Suprapubic skin (tissue), 3 donors: ENCODE measurements around the gene MCEE.

Source experiments
- EP300 ChIP-seq: sonication (generic); formaldehyde crosslinking; IDR thresholded peaks from one replicate; pipeline ENCODE4 v1.6.1; 2017; ENCODE audit warnings: antibody characterized with exemption
- POLR2A ChIP-seq, 2 donors: fragments of 450-650 bp; IDR thresholded peaks; one replicate each; pipeline ENCODE4 v1.6.1; 2017; ENCODE audit warnings: antibody characterized with exemption in 2 of 2, mild to moderate bottlenecking in 2 of 2, moderate library complexity in 2 of 2
- TF ChIP-seq, protein P1 (sequence below), 2 donors: fragments of 200-600 bp in 1 of 2; fragments of 450-650 bp in 1 of 2; sonication (generic) in 1 of 2; IDR thresholded peaks; one replicate each; pipeline ENCODE4 v1.5.1; 2016 to 2019; ENCODE audit warnings: antibody characterized with exemption in 2 of 2, mild to moderate bottlenecking in 1 of 2, moderate library complexity in 1 of 2

DNA sequence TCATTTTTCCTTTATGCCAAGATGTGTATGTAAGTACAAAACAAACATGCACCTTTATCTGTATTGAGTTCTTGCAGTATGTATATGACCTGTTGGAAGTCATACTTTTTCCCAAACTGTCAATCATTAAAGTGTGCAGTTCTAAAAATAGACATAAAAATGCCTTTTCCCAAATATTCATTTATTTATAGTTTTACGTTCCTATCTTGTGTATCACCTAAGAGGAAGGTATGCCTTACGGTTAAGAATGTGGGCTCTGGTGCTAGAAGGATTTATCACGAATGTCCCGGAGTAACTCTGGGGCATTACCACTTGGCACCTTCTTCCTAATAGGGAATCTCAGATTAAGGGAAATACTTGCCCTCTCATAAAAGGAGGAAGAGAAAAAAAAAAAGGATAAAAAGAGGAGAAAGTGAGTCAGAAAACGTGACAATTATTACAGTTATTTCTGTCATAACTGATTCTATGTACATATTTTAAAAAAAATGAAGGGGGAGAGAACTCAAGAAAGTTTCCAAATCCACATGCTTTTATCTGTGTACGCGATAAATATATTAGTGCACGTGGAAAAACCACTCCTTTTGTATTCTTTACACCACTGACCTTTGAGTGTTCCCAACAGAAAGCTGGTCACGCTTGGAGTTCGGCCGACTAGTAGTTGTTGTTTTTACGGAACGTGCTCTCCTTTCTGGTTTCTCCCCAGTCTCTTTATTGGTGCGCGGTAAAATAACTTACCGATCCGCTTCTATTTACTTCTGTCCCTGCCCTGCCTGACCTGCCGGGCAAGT, 721 bp downstream of the MCEE start:
- TF ChIP-seq, protein P1, sequence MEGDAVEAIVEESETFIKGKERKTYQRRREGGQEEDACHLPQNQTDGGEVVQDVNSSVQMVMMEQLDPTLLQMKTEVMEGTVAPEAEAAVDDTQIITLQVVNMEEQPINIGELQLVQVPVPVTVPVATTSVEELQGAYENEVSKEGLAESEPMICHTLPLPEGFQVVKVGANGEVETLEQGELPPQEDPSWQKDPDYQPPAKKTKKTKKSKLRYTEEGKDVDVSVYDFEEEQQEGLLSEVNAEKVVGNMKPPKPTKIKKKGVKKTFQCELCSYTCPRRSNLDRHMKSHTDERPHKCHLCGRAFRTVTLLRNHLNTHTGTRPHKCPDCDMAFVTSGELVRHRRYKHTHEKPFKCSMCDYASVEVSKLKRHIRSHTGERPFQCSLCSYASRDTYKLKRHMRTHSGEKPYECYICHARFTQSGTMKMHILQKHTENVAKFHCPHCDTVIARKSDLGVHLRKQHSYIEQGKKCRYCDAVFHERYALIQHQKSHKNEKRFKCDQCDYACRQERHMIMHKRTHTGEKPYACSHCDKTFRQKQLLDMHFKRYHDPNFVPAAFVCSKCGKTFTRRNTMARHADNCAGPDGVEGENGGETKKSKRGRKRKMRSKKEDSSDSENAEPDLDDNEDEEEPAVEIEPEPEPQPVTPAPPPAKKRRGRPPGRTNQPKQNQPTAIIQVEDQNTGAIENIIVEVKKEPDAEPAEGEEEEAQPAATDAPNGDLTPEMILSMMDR (IDR thresholded peaks at IDR 0.05) = no peak
- TF ChIP-seq POLR2A (IDR thresholded peaks at IDR 0.05) (no peak), EP300 (no peak)
